Bronchial smooth muscle cell (primary cell): ENCODE data around the gene SF3B6. TPM values are rescaled to one million over a fixed set of nuclear protein-coding genes. Genes with fewer than 3 reads are reported as not detected.

ENCODE experiments used
- total RNA-seq: library from RNA; depleted of rRNA; stranded (reverse); fragments of >200 nt; gene quantifications from 2 replicates; pipeline ENCODE4 v1.2.1, GENCODE V29; 2014

The SF3B6 gene, protein sequence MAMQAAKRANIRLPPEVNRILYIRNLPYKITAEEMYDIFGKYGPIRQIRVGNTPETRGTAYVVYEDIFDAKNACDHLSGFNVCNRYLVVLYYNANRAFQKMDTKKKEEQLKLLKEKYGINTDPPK
- total RNA-seq: 129 and 151 TPM in 2 replicates

DNA sequence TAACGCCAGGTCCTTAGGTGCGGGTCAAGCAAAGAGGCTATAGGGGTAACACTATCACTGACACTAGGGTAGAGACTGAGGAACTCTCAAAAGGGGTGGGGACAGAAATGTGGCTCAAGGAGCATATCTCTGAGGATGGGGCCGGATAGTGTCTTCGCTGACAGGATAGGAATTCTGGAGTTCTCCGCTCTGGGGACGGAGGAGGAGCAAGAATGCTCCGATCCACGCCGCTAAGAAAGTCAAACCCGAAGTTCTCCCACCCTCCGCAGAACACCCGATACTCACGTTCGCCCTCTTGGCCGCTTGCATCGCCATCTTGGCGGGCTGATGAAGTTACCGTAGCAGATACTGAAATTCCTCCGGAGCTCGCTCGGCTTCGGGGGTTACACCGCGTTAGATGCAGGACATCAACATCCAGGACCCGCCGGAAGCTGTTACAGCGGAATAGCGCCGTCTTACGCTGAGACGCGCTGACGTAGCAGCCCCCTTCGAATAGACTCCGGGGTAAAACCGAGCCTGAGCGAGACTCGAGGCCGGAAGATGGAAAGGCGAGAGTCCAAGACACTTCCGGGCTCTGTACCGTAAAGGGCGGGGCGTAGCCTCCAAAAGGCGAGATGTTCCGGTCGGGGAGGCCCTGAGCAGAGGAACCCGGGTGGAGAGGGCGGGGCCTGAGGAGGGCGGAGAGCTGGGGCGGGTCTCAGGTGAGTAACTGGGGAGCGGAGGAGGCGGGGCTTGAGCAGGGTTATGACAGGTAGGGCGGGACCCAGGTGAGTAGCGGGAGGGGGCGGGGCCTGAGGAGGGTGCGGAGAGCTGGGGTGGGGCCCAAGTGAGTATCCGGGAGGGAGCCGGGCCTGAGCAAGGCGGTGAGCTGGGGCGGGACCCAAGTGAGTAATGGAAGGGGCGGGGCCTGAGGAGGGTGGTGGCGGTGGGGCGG, at the start of gene SF3B6:
Gene SF3B6, minus strand, starts transcription at position 412 of the 934 bp plus-strand sequence. Its CDS starts 97 bp downstream, at position 315.

DNA sequence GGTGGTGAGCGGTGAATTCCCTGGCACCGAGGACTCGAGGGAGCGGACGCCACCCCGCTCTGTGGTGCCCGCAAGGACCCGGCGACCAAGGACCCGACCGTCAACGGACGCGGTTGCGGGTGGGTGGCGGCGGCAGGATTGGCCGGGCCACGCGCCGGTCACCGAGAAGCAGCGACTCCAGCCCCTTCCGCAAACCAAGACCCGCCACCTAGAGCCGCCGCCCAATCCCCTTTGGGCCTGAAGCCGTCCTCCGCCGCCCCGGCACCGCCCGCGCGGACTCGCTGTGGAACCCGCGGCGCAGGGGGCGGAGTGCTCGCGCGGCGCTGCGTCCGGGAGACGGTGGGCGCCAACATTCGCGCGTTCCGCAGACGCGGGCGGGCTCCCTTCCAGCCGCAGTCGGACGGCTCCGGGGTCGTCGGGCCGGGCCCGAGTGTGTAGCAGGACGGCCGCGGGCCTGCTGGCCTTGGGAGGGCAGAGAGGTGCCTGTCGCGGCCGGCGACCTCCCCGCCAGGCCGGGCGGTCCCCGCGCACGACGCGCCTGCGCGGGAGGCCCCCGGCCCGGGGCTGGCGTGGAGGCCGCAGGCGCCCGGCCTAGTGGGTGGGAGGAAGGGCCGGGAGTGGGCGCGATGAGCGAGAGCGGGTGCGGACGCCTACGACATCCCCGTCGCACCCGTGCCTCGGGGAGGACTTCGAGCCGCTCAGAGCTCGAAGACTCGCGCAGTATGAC, 47.2 kb upstream of the SF3B6 start, which contains the start of the genes FAM228B and PFN4:
Gene FAM228B, plus strand, starts transcription at position 275 of the 727 bp plus-strand sequence. CDS start 893 bp downstream, outside the sequence.
Gene PFN4, minus strand, starts transcription at position 140 of the 727 bp plus-strand sequence. CDS start 799 bp downstream, outside the sequence.

GRCh38 chr2:24084386-24085199, 8.5 kb upstream of the SF3B6 start, which contains the start of gene TP53I3:
Gene TP53I3 (minus strand): TSS chr2:24084834. CDS start chr2:24084326, 508 bp downstream.

GRCh38 chr2:24049485-24050021, 26.6 kb downstream of the SF3B6 start, which contains the start of gene FKBP1B:
Gene FKBP1B (plus strand): TSS chr2:24049741. CDS start chr2:24049850, 109 bp downstream.

GRCh38 chr2:24046930-24047702, 29.0 kb downstream of the SF3B6 start, which contains the start of gene WDCP:
Gene WDCP (minus strand): TSS chr2:24047391. CDS start chr2:24039494, 7,897 bp downstream.

Other genes with a start within 250 kb of the SF3B6 start
- 7.1 and 9.1 TPM in 2 replicates for gene ATAD2B, start 149.2 kb downstream of the SF3B6 start, total RNA-seq
- gene UBXN2A, start 135.9 kb downstream of the SF3B6 start, total RNA-seq: 8.8 and 9.3 TPM in 2 replicates
- under 0.01 and 0.17 TPM in 2 replicates for gene MFSD2B, start 66.2 kb downstream of the SF3B6 start, total RNA-seq
- 6.9 and 7.3 TPM in 2 replicates for gene WDCP, start 28.9 kb downstream of the SF3B6 start, total RNA-seq
- 10.3 and 16.1 TPM in 2 replicates for gene FKBP1B, start 26.6 kb downstream of the SF3B6 start, total RNA-seq
- 55.4 and 99.1 TPM in 2 replicates for gene TP53I3, start 8.5 kb upstream of the SF3B6 start, total RNA-seq
- gene PFN4, start 47.0 kb upstream of the SF3B6 start, total RNA-seq: 0.43 and 0.63 TPM in 2 replicates
- 6.1 and 10.6 TPM in 2 replicates for gene FAM228B, start 47.1 kb upstream of the SF3B6 start, total RNA-seq
- gene FAM228A, start 98.7 kb upstream of the SF3B6 start, total RNA-seq: 0.09 and 0.47 TPM in 2 replicates